HG03108 (cell line): ENCODE results near the gene HOXB2.

ENCODE experiments used
- ATAC-seq: cut with Tn5 transposase; IDR thresholded peaks from one replicate; pipeline ENCODE4 v1.9.1; 2021; ENCODE audit warnings: moderate library complexity; ENCODE audit not compliant: unreplicated experiment

Gene HOXB2

GRCh38 chr17:48545022-48545375 lies at the start of gene HOXB2:
Gene HOXB2 (minus strand): TSS chr17:48545109. CDS start chr17:48544911, 198 bp downstream.
- no peak for ATAC-seq

DNA sequence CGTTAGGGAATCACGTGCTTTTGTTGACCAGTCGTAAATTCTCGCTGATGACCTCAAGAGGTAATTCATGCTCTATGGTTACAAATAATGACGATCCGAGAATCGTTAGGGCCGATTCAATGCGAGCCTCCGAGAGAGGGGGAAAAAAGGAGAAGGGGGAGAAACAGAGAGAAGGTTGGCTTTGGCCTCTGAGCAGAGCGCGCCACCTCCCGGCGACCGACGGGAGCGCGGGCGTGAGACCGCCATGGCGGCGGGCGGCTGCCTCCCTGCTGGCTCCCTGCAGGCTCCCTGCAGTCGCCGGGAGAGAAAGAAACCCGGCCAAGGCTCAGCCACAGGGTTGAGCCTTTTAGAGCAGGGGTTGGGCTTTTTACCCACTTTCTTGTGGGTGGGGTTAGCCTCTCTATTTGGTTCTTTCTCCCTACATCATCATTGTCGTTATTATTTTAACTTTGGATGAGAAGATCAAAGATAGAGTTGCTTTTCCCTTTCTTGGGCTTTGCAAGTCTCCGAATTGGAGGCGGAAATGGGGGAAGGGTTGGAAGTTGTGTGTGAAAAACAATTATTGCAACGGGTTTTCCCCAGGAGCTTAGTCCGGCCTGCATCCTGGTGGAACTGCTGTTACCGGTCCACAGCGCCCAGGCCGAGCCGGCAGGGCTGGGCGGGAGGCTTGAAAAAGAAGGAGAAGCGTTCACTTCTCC lies 49.1 kb upstream of the HOXB2 start:
- ATAC-seq = no peak

DNA sequence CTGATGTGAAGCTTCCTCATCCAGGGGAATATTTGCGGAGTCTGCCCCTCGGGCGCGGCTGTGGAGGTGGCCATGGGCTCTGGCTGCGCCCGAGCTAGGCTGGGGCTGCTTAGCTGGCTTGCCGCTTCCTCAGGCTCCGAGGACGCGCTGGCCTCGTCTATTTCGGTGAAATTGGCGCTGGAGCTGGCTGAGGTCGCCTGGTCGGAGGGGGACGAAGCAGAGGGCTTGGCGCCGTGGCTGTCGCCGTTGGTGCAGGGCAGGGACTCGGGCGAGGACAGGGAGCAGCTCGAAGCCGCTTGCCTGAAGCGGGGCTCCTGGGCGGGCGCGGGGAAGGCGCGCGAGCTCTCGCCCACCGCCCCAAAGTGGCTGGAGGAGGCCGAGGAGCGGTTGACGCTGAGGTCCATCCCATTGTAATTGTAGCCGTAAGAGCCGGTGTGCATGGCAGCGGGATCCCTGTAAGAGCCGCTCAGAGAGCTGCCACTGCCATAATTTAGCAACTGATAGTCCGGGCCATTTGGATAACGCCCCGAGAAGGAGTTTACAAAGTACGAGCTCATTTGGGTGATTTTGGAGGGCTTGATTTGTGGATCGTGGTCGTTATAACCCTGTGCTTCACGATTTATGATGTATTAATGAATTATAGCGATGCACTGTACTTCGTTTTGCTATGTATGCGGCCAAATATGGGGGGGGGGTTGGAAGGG lies 48.4 kb upstream of the HOXB2 start, which contains the start of gene HOXB5:
Gene HOXB5 (minus strand): TSS at position 654 of the 704 bp plus-strand sequence. CDS start 97 bp downstream, at position 557.
- no peak for ATAC-seq

GRCh38 chr17:48592577-48592976 lies 47.7 kb upstream of the HOXB2 start:
- ATAC-seq = no peak

DNA sequence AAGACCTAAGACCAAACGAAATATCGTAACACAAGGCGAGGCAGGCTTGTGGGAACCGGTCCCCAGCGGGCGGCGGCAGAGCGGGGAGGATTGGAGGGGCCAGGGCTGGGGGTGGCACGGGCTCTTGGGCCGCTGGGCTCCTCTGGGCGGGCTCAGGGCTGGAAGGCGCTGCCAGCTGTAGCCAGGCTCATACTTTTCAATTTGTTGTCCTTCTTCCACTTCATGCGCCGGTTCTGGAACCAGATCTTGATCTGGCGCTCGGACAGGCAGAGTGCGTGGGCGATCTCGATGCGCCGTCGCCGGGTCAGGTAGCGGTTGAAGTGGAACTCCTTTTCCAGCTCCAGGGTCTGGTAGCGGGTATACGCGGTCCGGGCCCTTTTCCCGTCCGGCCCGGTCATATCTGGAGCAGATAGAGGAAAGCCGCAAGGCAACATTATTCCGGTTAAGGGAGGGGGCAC lies 47.2 kb upstream of the HOXB2 start:
- no peak for ATAC-seq

- no peak for ATAC-seq
These were observed 46.5 kb upstream of the HOXB2 start for GRCh38 chr17:48591255-48592056.

- ATAC-seq = no peak
These were observed 45.8 kb upstream of the HOXB2 start for GRCh38 chr17:48590607-48591161.

DNA sequence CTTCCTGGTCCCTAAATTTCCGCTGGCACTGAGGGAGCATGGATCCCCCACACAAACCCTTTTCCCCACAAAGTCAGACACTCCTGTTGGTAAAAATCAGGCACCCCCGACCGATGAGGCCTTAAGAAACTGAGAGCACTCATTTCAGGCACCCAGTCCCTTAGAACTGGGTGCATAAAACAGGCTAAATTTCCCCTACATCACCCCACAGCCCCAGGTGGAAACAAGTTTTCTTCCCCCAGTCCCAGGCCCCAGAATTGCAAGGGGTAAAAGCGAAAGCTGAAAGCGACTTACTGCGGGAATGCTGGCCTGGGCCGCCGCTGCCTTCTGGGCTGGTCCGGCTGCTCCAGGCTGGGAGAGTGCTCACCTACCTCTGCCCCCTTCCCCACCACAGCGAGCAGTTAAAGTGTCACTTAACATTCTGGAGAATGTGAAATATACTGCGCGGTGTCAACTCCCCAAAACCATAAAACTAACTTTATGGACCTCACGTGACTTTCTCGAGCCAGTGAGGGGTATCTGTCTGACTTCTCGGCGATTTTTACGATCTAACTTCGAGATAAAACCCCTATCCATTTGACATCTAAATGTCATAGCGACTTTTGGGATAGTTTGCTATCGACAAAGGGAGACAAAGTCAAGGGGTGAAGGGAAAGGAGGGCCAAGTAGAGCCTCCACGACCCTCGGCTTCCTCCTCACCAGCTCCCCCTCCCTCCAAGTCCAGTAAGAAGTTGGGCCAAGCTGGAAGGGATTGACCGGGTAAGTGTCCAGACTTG lies 45.1 kb upstream of the HOXB2 start, which contains the start of gene HOXB3:
Gene HOXB3 (minus strand): TSS at position 411 of the 776 bp plus-strand sequence. CDS start 37,767 bp downstream, outside the sequence.
- ATAC-seq = no peak

- no peak for ATAC-seq
These were observed 44.3 kb upstream of the HOXB2 start for GRCh38 chr17:48589060-48589830.

DNA sequence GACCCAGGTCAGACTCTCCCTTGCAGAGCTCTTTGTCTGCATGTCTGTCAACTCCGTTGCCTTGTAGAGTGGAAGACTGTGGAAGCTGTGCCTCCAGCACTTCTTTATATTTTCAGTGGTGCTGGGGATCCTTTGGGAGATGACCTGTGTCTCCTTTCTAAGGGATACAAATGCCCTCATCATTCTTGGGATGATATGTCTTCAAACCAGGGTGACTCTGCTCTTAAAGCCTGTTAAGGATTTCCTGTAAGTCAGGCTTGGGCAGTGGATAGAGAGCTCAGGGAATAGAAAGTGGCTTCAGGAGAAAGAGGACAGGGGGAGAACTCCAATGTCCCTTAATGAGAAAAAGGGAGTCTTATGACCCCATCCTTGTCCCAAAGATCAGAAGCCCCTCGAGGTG lies 43.6 kb upstream of the HOXB2 start:
- no peak for ATAC-seq

GRCh38 chr17:48588074-48588415 lies 43.1 kb upstream of the HOXB2 start:
- ATAC-seq = no peak

DNA sequence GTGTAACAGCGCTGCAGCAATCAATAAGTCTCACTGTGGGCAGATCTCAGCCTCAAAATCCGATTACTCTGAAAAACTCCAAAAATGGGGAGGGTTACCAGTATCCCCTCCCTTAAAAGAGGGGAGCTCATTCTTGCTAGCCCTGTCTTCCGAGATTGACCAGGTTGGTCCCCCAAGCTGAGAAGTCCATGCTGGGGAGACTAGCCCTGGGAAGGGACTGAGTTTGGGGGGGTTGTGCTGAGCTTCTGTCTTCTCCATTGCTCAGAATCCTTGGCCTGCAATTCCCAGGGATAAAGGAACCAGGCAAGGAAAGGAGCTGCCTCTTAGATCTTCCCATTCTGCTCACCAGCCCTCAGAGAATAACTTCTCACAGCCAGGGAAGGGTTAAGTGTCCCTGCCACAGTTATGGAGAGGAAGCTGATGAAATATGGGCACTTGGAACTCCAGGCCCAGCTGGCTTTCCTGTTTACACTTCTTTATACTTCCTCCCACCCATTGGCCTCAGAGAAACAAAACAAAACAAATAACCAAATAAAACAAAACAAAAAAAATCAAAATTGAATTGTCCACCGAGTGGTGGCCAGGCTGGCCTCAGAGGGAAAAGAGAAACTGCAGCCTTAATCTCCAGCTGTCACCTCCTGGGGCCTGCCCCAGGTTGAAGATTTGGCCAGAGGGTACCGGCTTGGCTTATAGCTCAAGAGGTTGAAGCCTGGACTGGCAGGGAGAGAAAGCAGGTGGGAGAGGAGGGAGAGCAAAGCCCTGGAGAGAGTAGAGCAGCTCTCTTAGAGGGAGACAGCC lies 42.6 kb upstream of the HOXB2 start:
- ATAC-seq = no peak

DNA sequence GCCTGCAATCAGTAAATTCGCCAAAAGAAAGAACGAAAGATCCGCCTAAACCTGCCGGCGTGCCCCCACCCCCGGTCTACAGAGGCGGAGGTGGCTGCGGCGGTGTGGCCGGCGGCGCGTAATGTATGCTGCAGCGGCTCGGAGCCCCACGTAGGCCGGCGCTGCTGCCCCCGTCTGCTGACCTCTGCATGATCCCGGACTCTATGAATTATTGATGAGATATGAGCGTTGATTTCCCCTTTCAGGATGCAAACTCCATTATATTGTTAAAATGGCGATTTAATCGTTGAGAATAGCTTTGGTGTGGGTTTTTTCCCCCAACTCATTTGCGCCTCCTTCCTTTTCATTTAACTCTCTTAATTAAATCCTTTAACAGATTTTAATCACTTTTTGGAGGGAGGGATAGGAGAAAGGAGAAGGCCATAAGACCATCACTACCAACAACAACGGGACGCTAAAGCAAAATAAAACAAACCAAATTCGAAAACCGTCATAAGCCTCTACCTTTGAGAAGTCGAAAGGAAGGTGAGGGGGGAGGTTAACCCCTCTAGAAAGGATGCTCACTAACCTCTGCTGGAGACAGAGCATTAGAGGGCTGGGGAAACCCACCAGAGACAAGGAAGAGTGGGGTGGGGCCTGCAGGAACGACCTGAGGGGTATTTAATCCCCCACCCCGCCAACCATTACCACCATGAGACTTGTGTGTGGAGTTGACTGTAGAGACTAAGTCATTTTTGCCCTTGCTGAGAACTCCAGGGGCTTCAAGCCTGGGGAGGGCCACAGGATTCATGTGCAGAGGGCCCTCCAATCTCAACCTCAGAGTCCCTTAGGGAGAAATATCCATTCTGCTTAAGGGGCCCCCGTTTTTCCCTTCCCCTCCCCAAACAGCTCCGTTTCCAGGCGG lies 41.7 kb upstream of the HOXB2 start:
- ATAC-seq = no peak

DNA sequence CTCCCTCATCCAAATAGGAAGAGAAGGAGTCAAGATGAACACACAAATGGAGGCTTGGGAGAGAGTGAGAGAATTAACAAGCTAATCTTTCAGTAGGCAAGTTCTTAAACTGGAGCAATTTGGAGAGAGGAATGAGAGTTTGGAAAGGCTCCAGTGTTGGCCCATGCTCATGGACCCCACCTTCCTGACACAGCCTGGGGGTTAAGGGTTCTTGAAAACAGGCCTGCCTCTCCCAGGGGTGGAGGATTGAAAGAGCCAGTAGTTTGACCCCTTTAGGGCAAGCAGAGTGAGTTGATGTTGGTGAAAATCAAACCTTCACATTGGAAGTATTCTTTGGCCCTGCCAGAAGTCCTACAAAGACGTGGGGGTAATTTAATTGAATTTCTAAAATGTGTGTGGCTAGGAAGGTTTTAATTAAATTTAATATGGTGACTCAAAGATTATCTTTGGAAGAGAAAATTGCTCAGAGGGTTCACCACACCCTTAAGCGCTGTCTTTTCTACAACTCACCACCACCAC lies 39.4 kb upstream of the HOXB2 start:
- no peak for ATAC-seq

DNA sequence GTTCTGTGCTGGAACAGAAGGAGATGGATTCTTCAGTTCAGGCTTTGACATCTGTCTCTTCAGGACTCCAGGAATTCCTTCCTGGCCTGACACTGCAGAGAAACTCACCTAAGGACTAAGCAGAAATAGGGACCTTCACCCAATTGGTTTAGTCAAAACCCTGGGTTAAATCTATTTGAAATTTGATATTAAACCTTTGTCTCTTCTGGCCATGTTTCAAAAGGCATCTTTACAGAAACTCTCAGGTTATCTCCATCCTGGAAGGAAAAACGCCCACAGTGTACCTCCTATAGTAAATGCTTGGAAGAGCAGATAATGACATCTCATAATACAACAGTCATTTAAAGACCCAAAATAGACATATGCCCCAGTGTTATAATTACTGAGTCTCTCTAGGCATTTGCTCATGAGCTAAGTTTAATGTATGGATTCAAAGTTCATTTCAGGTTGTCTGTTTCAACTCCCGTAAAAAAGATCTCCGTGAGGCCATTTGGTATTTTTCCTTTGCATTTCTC lies 38.9 kb upstream of the HOXB2 start:
- no peak for ATAC-seq

DNA sequence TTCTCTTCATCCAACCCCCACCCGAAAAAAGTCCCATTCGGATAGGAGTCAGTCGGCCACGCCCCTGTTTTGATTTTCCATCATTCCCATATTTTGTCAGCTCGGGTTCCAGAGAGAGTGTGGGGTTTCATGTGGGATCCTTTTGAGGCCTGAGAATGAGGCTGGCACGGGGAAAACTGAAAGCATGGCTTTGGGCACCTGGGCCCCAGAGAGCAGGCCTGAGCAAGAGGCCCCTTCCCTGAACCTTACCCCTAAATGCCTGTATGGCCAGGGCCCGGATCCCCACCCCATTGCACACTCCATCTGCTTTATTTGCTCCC lies 37.8 kb upstream of the HOXB2 start:
- ATAC-seq = no peak

- ATAC-seq = no peak
These were observed 35.0 kb upstream of the HOXB2 start for GRCh38 chr17:48579760-48580554.
